NCI-H2227 (cell line): Measurements from ENCODE around the gene UAP1.
"Not testable (repeated sequence)": the region's sequence is repeated elsewhere in the genome, so short reads cannot be mapped to it uniquely, and the experiment has no call there.

Experiments used
- DNase-seq: peaks from one replicate; lab custom pipeline; 2025; ENCODE audit not compliant: unreplicated experiment; lab: John Stamatoyannopoulos, UW

Gene UAP1

GRCh38 chr1:162564762-162565218 lies 3.3 kb downstream of the UAP1 start:
- no peak for DNase-seq

DNA sequence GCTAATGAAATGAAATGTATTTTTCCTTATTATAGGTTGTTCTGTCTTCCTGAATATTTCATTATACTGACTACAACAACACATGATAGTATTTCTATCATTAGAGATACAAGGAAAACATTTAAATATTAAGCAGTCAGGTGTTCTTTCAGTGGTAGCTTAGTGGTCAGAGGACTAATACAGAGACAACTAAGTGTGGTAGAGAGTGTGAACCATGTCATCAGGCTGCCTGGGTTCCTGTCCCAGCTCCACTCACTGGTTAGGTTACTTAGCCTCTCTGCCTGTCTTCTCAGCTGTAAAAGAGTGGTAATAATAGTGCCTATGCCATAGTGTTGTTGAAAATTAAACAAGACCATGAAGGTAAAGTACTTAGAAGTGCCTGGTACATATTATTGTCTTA lies 3.9 kb downstream of the UAP1 start:
- DNase-seq: no peak

- no peak for DNase-seq
These were observed 5.3 kb downstream of the UAP1 start for GRCh38 chr1:162566870-162567269.

DNA sequence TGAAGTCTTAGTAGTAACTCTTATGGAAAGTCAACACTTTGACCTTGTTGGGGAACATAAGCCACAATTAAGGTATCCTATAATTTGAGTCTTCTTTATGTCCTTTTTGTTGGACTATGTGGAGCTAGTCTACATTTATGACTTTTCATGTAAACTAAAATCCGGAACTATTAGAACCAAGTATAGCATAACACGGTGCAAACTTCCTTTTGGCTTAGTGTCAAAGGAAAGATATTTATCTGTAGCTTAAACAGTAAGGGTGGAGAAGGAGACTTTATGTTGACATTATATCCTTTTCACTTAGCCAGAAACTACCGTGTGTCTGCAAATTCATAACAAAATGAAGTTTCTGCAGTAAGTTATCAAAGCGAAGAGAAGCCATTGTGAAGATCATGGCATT lies 7.3 kb downstream of the UAP1 start:
- DNase-seq: no peak

- no peak for DNase-seq
These were observed 9.2 kb downstream of the UAP1 start for GRCh38 chr1:162570718-162571117.

DNA sequence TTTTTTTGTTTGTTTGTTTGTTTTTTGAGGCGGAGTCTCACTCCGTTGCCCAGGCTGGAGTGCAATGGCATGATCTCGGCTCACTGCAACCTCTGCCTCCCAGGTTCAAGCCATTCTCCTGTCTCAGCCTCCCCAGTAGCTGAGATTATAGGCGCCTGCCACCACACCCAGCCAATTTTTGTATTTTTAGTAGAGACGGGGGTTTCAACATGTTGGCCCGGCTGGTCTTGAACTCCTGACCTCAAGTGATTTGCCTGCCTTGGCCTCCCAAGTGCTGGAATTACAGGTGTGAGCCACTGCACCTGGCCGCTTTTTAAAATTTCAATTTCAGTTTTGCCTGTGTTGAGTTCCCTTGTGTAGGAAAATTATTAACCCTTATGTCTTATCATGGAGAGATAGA lies 9.6 kb downstream of the UAP1 start:
- DNase-seq: not testable (repeated sequence)

DNA sequence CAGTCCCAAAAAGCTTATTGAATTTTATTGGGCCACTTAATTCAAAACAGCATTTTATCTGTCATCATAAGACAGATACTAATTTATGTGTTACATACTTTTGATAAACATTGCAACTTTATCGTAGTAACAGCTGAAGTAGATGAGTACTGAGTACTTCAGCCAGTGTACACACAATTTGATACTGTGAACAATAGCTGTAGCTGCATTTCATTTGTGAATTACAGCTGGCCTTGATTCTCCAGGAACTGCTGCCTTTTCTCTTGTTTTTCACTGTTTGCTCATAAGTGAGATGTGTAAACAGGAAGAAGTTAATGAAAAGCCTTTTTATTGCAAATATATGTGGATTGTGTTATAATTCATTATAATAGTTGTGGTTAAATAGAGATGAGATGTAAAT lies 10.2 kb downstream of the UAP1 start:
- DNase-seq: no peak

GRCh38 chr1:162573136-162573535 lies 11.6 kb downstream of the UAP1 start:
- DNase-seq: no peak

GRCh38 chr1:162578071-162578700 lies 16.7 kb downstream of the UAP1 start:
- no peak for DNase-seq

DNA sequence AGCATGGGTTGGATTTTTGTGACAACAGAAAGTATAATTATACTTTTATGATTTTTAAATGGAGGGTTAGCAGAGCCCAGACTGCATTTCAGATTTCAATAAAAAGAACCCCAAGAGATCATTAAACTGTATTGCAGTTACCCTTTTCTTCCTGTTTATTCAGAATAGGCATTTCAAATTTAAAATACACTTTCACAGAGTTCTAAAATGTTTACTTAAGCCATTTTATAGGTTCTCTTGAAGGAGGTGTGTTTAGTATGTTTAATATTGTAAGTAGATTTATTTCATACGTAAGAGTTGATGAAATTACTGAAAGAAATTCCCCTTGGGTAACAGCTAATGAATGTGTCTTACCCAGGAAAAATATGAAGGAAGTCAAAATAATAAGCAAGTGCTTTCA lies 17.4 kb downstream of the UAP1 start:
- DNase-seq: no peak

GRCh38 chr1:162580308-162580707 lies 18.8 kb downstream of the UAP1 start:
- DNase-seq: no peak

DNA sequence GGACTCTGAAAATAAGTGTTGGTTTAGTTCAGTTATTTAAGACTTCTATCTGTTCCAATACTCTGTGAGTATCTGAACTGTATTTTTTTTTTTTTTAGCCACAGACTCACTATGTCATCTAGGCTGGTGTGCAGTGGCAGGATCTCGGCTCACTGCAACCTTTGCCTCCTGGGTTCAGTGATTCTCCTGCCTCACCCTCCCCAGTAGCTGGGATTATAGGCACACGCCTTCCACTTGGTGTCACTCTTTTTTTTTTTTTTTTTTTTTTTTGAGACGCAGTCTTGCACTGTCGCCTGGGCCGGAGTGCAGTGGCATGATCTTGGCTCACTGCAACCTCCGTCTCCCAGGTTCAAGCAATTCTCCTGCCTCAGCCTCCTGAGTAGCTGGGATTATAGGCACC lies 21.4 kb downstream of the UAP1 start:
- not testable (repeated sequence) for DNase-seq

DNA sequence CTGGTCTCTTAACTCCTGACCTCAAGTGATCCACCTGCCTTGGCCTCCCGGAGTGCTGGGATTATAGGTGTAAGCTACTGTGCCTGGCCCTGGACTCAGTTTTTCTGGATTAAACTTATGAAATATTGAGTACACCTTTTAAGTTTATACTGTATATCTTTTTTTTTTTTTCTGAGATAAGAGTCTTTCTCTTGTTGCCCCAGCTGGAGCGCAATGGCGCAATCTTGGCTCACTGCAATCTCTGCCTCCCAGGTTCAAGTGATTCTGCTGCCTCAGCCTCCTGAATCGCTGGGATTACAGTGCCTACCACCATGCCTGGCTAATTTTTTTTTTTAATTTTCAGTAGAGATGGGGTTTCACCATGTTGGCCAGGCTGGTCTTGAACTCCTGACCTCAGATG lies 23.6 kb downstream of the UAP1 start:
- not testable (repeated sequence) for DNase-seq

- no peak for DNase-seq
These were observed 25.8 kb downstream of the UAP1 start for GRCh38 chr1:162587347-162587746.

DNA sequence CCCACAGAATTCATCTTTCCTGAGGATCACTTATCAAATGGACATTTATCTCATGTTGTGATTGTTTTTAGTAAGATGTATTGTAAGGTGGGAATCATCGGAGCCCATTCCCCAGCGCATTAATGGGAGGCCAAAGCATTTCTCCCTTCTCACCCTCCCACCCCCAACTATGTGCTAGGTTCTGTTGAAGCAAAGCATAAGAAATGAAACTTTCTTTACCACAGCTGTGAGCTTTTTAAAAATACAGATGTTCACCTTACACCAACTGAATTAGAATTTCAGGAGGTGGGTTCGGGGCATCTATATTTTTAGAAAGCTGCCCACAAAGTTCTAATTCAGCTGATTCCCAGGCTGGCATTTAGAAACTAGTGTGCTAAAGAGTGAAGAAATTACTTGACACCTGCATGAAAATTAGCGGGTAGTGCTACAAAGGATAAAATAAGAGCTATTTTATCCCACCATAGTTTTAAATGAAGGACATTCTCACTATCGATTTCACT lies 26.3 kb downstream of the UAP1 start:
- no peak for DNase-seq

- DNase-seq: no peak
These were observed 28.6 kb downstream of the UAP1 start for GRCh38 chr1:162590101-162590500.

DNA sequence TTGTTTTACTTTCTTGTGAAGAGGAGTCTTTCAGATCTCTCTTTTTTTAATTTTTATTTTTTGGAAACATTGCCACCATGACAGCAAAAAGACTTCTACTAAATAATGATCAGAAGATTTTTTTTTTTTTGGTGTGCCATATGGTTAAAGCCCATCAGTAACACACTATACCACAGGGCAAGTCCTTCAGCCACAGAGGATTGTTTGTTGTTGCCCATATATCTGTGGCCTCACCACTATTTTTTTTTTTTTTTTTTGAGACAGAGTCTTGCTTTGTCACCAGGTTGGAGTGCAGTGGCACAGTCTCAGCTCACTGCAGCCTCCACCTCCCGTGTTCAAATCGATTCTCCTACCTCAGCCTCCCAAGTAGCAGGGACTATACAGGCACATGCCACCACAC lies 29.2 kb downstream of the UAP1 start:
- no peak for DNase-seq

DNA sequence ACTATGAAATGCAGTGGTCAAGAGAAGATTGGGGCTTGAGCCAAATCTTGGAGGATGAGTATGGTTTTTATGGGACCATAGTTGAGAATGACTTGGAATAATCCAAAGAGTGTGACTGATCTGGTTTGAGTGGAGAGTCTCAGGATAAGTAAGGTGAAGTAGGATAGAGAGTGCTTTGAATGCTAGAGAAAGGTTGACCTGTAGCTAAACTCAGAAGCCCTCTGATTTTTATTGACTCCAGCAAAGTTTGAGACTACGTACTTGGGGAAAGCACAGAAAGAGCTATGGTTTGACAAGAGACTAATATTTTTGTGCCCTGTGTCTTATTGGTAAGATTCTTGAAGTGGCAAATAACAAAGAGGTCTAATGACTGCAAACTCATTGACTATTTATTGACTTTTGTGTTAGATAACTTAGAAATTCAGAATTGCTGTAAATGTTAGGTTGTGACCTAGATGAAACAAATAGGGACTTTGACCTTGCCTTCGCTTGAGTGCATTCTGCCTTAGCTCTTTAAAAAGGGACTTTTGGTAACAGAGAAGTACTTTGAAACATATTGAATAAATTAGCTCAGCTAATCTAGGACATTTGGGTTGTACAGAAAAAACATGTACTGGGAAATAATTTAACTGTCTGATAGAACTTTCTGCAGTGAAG lies 35.1 kb downstream of the UAP1 start:
- DNase-seq: no peak

DNA sequence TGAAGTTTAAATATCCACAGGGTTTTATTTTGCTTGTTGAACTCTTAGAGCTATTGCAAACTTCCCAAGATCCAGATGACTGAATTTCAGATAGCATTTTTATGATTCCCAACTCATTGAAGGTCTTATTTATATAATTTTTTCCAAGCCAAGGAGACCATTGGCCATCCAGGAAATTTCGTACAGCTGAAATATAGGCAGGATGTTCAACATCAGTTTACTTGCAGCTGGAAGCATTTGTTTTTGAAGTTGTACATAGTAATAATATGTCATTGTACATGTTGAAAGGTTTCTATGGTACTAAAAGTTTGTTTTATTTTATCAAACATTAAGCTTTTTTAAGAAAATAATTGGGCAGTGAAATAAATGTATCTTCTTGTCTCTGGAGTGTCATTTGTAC lies 37.9 kb downstream of the UAP1 start:
- no peak for DNase-seq

GRCh38 chr1:162603117-162603516 lies 41.6 kb downstream of the UAP1 start:
- not testable (repeated sequence) for DNase-seq

GRCh38 chr1:162605225-162605927 lies 43.9 kb downstream of the UAP1 start:
- DNase-seq: no peak

DNA sequence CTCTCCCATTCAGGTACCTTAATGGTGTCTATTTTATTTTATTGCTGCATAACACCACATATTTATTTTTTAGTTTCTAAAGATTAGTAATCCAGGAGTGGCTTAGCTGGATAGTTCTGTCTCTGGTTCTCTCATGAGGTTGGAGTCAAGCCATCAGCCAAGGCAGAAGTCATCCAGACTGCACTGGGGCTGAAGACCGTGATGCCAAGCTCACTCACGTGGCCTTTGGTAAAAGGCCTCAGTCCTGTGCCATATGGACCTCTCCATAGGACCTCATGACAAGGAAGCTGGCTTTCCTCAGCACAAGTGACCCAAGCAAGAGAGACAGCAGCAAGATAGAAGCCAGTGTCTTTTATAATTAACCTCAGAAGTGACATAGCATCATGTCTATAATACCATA lies 47.8 kb downstream of the UAP1 start:
- no peak for DNase-seq
